Astrocyte of the spinal cord (primary cell): ENCODE data around the gene CNTFR.

Source experiments
- DNase-seq: peaks from one replicate; pipeline ENCODE4 v3.0.0; 2011; ENCODE audit warnings: low read depth, low spot score
- H3K4me3 ChIP-seq: 2 replicates; pipeline ENCODE4 v1.5.1; 2011; ENCODE audit warnings: low read depth, mild to moderate bottlenecking, low read length, moderate library complexity
- in situ Hi-C: cut with HindIII; loops from 2 replicates; pipeline ENCODE4 v1.10.0; 2017; ENCODE audit warnings: low sequenced_read_pairs
- TF ChIP-seq, protein P1 (sequence below): IDR thresholded peaks from 2 replicates; pipeline ENCODE4 v1.5.1; 2012; ENCODE audit warnings: low read depth, mild to moderate bottlenecking, low read length, inconsistent platforms

CNTFR gene

GRCh38 chr9:34588671-34589635 lies 571 bp downstream of the CNTFR start:
- H3K4me3 ChIP-seq: no peak overlapping the region

GRCh38 chr9:34587271-34587670 lies 2.3 kb downstream of the CNTFR start:
- H3K4me3 ChIP-seq: no peak overlapping the region
- TF ChIP-seq, protein P1, sequence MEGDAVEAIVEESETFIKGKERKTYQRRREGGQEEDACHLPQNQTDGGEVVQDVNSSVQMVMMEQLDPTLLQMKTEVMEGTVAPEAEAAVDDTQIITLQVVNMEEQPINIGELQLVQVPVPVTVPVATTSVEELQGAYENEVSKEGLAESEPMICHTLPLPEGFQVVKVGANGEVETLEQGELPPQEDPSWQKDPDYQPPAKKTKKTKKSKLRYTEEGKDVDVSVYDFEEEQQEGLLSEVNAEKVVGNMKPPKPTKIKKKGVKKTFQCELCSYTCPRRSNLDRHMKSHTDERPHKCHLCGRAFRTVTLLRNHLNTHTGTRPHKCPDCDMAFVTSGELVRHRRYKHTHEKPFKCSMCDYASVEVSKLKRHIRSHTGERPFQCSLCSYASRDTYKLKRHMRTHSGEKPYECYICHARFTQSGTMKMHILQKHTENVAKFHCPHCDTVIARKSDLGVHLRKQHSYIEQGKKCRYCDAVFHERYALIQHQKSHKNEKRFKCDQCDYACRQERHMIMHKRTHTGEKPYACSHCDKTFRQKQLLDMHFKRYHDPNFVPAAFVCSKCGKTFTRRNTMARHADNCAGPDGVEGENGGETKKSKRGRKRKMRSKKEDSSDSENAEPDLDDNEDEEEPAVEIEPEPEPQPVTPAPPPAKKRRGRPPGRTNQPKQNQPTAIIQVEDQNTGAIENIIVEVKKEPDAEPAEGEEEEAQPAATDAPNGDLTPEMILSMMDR: no peak
- DNase-seq: no peak
- in situ Hi-C loops: no loop called here

More at GRCh38 chr9:34588671-34589635, 571 bp downstream of the CNTFR start:
- TF ChIP-seq, protein P1: no peak
- no peak for DNase-seq
- in situ Hi-C loops: no loop called here

DNA sequence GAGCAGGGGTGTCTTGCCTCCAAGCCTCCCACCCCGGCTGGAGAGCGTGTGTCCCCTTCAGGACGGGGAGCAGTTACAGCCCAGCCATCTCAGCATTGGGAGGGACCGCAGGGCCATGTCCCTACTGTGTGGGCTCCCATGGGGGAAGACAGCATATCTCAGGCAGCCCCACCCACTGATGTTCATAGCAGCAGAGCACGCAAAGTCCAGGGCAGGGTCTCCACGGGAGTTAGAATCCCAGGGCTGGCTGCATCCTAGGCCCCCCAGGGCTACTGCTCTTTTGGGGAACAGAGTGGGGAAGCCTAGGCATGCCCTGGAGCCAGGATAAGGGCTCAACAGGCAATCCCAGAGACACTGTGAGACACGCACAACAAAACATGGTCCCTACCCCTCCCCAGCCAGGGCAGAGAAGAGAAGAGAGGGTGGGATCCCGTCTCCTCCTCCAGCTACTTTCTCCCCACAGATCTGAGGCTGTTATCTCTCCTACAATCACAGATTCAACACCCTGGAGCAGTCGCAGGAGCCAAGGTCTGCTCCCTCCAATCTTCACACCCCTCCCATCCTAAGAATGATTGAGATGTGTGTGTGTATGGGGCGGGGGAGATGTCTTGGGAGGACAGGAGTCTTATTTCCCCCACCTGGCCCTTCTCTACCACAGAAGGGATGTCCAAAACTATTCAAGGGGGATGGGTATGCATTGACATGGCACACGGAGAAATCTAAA lies 3.4 kb downstream of the CNTFR start:
- H3K4me3 ChIP-seq: no peak overlapping the region
- in situ Hi-C loops: no loop called here
- DNase-seq: no peak
- TF ChIP-seq, protein P1: no peak

GRCh38 chr9:34584970-34585369 lies 4.6 kb downstream of the CNTFR start:
- no peak overlapping the region for H3K4me3 ChIP-seq
- no peak for DNase-seq
- in situ Hi-C loops: no loop called here
- TF ChIP-seq, protein P1: no peak

DNA sequence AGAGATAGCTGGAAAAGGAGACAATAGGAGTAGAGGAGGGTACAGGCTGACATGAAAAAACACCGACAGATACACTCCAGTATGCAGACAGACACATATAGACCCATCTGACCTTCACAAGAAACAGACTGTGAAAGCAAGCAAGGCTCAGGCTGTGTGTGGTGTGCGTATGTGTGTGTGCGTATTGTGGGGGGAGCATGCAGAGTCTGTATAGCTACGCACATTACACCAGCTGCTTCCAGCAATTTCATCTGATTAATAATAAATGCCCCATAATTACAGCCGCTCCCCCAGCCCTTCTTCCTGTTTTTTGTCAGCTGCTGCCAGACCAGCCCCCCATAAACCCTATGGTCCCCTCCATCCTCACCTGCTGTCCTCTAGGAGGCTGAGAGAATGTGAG lies 6.7 kb downstream of the CNTFR start:
- DNase-seq: no peak
- no peak overlapping the region for H3K4me3 ChIP-seq
- in situ Hi-C loops: no loop called here
- TF ChIP-seq, protein P1: no peak

GRCh38 chr9:34581318-34581717 lies 8.2 kb downstream of the CNTFR start:
- in situ Hi-C loops: no loop called here
- DNase-seq: no peak
- TF ChIP-seq, protein P1: no peak
- H3K4me3 ChIP-seq: no peak overlapping the region
